Peyer's patch (tissue), 4 donors: Measurements from ENCODE around the gene PLPP3. TPM values are rescaled to one million over a fixed set of nuclear protein-coding genes. Genes with fewer than 3 reads are reported as not detected.
A peak's percentile ranks its signal among the peaks of the same experiment; 100 is the strongest.

Experiments
- DNase-seq, 3 donors: peaks; one replicate each; pipeline ENCODE4 v3.0.0-alpha.2; 2017 to 2019
- H3K27ac ChIP-seq, 4 donors: fragments of 200-600 bp; sonication (generic); one replicate each; pipeline ENCODE4 v1.5.1; 2016 to 2019
- H3K27me3 ChIP-seq, 2 donors: fragments of 200-600 bp; sonication (generic); one replicate each; pipeline ENCODE4 v1.5.1; 2019
- H3K36me3 ChIP-seq, 3 donors: fragments of 200-600 bp; sonication (generic); one replicate each; pipeline ENCODE4 v1.5.1; 2016 to 2019
- H3K4me1 ChIP-seq, 4 donors: fragments of 200-600 bp; sonication (generic); one replicate each; pipeline ENCODE4 v1.5.1; 2016 to 2019
- H3K4me3 ChIP-seq, 4 donors: fragments of 200-600 bp; sonication (generic); 1 replicate in 3 of 4; 2 replicates in 1 of 4; pipeline ENCODE4 v1.5.1; 2016 to 2019; ENCODE audit warnings: mild to moderate bottlenecking in 1 of 4
- H3K9me3 ChIP-seq, 4 donors: fragments of 200-600 bp; sonication (generic); one replicate each; pipeline ENCODE4 v1.5.1; 2016 to 2019; ENCODE audit warnings: mild to moderate bottlenecking in 1 of 4
- CTCF ChIP-seq, 6 experiments: fragments of 450-650 bp in 4 of 6; fragments of 200-600 bp in 2 of 6; sonication (generic) in 1 of 6; IDR thresholded peaks; one replicate each; pipeline ENCODE4 v1.5.1; 2017 to 2019; ENCODE audit warnings: antibody characterized with exemption in 6 of 6, mild to moderate bottlenecking in 3 of 6, moderate library complexity in 1 of 6
- POLR2A ChIP-seq, 2 donors: fragments of 450-650 bp; IDR thresholded peaks; one replicate each; pipeline ENCODE4 v1.5.1; 2017; ENCODE audit warnings: antibody characterized with exemption in 2 of 2, mild to moderate bottlenecking in 2 of 2, moderate library complexity in 2 of 2
- total RNA-seq, 4 donors: library from RNA; depleted of rRNA; stranded (reverse); fragments of >200 nt; gene quantifications; one replicate each; pipeline ENCODE4 v1.1.0, GENCODE V29; 2016

The PLPP3 gene
- total RNA-seq, 4 donors from 2014 or later, result 27.0 to 63.7 (median 37.6) TPM

DNA sequence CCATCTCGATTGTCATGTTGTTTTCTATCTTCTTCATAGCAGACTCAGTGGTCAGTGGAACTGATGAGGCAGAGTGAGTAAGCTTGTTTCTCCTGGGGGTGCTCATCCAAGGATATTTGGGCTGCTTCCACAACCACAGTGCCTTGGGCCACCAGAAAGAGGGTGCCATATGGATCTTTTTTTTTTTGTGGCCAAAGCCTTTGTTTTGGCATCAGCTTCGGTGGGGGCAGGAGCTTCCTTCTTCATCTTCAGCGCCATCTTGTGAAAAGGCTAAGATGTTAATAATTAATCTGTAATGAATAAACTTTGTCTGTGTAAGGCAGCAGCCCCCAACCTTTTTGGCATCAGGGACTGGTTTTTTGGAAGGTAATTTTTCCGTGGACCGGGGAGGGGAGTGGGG is 6.6 kb upstream of the PLPP3 start:
- no peak for DNase-seq
- Histone ChIP-seq H3K36me3 (no peaks in the 10 kb centered on the region), H3K4me1 (no peaks in the 10 kb centered on the region), H3K27me3 (no peaks in the 10 kb centered on the region), H3K27ac (no peak overlapping the region), H3K9me3 (no peaks in the 10 kb centered on the region), H3K4me3 (no peak overlapping the region)
- TF ChIP-seq CTCF (IDR thresholded peaks at IDR 0.05) (no peak), POLR2A (IDR thresholded peaks at IDR 0.05) (no peak)

DNA sequence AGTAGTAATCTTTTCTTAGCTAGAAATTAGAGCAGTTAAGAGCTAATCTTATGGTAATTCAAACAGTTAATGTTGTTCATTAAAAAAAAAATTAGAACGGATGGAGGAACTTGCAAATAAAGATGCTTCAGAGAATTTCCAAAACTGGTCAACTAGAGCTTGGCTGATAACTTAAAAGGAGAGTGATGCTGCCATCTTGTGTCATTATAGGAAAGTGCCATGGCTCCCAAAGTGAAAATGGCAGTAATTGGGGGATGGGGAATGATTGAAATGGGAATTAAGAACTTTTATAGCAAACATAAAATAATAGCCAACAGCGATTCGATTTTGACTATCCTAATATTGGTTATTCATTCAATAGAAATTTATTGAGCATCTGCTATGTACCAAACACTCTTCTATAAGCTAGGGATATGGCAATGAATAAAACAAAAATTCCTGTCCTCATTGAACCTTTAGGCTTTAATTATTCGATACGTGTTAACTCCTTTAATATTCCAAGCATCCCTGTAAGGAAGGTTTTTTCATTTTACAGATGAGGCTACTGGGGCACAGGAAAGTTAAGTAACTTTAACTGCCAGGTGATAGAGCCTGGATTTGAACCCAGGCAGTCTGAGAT is 5.7 kb upstream of the PLPP3 start:
- no peak overlapping the region for H3K27ac ChIP-seq
- no peak for DNase-seq
- no peaks in the 10 kb centered on the region for H3K36me3 ChIP-seq
- peaks cover 0 to 2% (median 0%) of the 10 kb centered on the region in 4 donors for H3K4me1 ChIP-seq
- H3K4me3 ChIP-seq, result no peak overlapping the region
- TF ChIP-seq CTCF (IDR thresholded peaks at IDR 0.05), result peak; percentile 64 to 93 (median 86)
- no peak for TF ChIP-seq POLR2A (IDR thresholded peaks at IDR 0.05)
- H3K27me3 ChIP-seq, result no peaks in the 10 kb centered on the region
- H3K9me3 ChIP-seq, result no peaks in the 10 kb centered on the region

GRCh38 chr1:56583957-56584468 is 4.7 kb upstream of the PLPP3 start:
- H3K4me3 ChIP-seq, result no peak overlapping the region
- H3K36me3 ChIP-seq, result no peaks in the 10 kb centered on the region
- no peak for DNase-seq
- H3K27me3 ChIP-seq, result no peaks in the 10 kb centered on the region
- H3K27ac ChIP-seq, result no peak overlapping the region
- H3K9me3 ChIP-seq, result no peaks in the 10 kb centered on the region
- TF ChIP-seq POLR2A (IDR thresholded peaks at IDR 0.05), result no peak
- no peak for TF ChIP-seq CTCF (IDR thresholded peaks at IDR 0.05)
- H3K4me1 ChIP-seq, result peaks cover 0 to 6% (median 0%) of the 10 kb centered on the region in 4 donors

GRCh38 chr1:56580771-56581170 is 1.4 kb upstream of the PLPP3 start:
- no peak for TF ChIP-seq CTCF (IDR thresholded peaks at IDR 0.05)
- no peak for TF ChIP-seq POLR2A (IDR thresholded peaks at IDR 0.05)
- no peak overlapping the region for H3K4me3 ChIP-seq
- no peaks in the 10 kb centered on the region for H3K36me3 ChIP-seq
- no peaks in the 10 kb centered on the region for H3K9me3 ChIP-seq
- no peak for DNase-seq
- peaks cover 0 to 6% (median 0%) of the 10 kb centered on the region in 4 donors for H3K4me1 ChIP-seq
- H3K27me3 ChIP-seq, result no peaks in the 10 kb centered on the region
- H3K27ac ChIP-seq, result no peak overlapping the region

DNA sequence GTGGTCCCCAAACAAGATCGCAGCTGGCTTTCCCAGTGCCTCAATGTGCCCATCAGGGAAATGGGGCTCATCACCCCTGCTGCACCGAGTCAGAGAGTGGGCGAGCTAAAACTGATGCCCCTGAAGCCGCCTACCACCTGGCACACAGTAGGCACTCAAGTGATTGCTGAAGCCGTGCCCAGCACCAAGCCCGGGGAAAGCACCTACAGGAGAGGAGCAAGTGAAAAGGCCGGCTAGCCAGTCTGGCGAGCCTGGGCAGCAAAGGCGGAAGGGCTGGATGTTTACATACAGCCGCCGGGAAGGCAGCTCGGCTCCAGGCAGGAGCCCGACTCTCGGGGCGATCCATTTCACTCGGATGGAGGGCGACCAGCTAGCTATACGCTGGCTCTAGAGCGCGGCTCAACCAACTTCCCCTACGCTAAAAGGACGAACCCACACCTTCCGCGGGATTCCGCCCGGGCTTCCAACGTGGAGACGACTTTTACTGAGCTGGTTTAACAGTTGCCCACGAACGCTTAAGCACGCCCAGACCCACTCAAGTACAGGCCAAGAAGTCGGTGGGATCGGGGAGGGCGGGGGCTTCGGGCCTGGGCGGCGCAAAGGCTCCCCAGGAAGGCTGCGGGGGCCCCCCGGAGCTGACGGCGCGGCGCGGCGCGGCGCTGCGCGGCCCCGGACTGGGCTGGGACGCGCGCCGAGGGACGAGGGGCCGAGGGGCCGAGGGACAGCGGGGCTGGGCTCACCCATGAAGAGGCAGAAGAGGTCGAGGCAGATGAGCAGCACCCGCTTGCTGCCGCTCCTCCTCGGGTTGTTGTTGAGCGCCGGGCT is 1.0 kb downstream of the PLPP3 start:
- peaks cover 0 to 9% (median 0%) of the 10 kb centered on the region in 4 donors for H3K4me1 ChIP-seq
- no peaks in the 10 kb centered on the region for H3K9me3 ChIP-seq
- H3K4me3 ChIP-seq, result peak overlapping the region; percentile 72 to 93 (median 83)
- no peaks in the 10 kb centered on the region for H3K27me3 ChIP-seq
- H3K36me3 ChIP-seq, result no peaks in the 10 kb centered on the region
- H3K27ac ChIP-seq, result peak overlapping the region; percentile 76 to 94 (median 85)
- DNase-seq, result peak; percentile 31 to 76 (median 69)
- TF ChIP-seq CTCF (IDR thresholded peaks at IDR 0.05) (no peak), POLR2A (IDR thresholded peaks at IDR 0.05) (peak; percentile 21 to 30)
